ENCODE results near the gene TPTE.
"Not testable (repeated sequence)": the region's sequence is repeated elsewhere in the genome, so short reads cannot be mapped to it uniquely, and the experiment has no call there.

TPTE gene

DNA sequence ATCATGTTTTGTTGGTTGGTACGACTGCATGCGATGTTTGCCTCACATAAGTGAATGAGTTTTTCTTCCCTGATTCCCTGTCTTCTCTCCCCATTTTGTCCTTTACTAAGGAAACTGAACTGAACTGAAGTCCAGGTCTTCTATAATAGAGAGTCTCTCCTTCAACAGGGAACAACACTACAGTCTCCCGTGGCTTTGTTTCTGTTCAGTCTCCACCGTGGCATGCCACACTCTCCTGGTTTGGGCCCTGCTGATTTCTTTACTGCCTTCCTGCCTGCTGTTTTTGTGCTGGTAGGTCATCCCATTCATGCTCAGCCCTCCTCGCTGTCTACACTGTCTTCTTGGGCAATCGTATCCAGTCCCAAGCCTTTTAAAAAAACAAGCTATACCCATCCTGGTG is 92.9 kb downstream of the TPTE start:
- DNase-seq (ENCODE audit: low read depth, low spot score); H3K4me3 ChIP-seq (ENCODE audit: low read length): not testable (repeated sequence)

DNA sequence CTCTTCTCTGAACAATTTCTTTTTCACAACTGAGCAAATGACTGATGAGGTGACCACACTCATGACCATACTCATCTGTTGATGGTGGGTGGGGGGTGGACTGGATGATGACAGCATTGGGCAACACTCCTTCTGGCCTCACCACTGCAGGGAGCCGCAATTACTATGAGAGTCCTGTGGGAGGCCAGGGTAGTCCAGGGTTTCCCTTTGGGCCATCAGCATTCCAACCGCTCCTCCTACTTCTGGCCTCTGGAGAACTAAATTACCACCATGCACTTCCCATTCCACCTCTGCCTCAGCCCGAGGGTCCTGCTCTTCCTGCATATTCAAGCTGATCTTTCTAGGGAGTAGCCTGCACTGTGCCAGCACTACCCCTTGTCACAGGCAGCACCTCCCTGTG is 94.7 kb downstream of the TPTE start:
- DNase-seq (ENCODE audit: low read depth, low spot score); H3K4me3 ChIP-seq (ENCODE audit: low read length): not testable (repeated sequence)

DNA sequence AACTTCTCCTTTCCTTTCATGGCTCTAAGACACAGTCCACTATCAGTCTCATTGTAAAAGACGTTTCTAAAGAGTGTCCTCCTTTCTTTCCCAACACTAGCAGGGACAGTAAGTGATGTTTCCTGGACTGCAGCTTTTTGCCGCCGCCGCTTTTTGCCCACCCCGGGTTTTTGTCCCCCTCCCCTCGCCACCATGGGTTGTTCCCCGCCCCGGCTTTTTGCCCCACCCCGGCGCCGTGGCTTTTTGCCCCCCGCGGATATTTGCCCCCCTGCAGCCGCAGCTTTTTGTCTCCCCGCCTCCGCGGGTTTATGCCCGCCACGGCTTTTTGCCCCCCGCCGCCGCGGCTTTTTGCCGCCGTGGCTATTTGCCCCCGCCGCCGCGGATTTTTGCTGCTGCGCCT is 95.2 kb downstream of the TPTE start:
- H3K4me3 ChIP-seq (ENCODE audit: low read length): no peak overlapping the region
- no peak for DNase-seq (ENCODE audit: low read depth, low spot score)

DNA sequence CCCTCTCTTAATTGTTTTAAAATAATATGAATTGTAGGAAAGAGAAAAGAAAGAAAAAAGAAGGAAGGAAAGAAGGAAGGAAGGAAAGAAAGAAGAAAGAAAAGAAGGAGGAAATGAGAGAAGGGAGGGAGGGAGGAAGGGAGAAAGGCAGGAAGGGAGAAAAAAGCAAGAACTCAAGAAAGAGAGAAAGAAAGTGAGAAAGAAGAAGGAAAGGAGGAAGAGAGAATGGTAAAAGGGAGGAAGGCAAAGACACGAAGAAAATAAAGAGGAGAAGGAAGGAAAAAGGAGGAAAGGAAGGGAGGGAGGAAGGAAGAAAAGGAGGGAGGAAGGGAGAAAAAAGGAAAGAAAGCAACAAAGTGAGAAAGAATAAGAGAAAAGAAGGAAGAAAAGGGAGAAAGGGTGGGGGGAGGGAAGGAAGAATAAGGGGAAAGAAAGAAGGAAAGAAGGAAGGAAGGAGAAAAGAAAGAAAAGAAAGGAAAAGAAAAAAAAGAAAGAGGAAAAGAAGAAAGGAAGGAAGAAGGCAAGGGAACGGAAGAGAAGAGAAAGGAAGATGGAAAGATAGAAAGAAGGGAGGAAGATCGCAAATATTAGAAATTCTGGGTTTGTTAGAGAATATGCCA is 95.9 kb downstream of the TPTE start:
- H3K4me3 ChIP-seq (ENCODE audit: low read length); DNase-seq (ENCODE audit: low read depth, low spot score): not testable (repeated sequence)

DNA sequence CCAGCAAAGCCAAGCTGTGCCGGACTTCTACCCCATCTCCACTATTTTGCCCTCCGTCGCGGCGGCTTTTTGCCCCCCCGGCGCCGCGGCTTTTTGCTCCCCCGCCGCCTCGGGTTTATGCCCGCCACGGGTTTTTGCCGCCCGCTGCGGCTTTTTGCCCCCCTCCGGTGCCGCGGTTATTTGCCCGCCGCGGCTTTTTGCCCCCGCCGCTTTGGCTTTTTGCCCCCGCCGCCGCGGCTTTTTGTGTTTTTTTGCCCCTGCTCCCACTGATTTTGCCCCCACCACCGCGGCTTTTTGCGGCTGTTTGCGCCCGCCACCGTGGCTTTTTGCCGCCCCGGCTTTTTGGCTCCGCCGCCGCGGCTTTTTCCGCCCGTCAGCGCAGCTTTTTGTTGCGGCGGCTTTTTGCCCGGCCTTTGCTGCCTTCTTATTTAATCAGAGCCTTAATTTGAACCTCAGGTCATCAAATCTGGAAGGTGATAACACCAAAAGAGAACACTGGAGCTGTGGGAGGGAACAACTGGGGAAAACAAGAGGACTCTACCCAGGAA is 106.0 kb downstream of the TPTE start:
- no peak for DNase-seq (ENCODE audit: low read depth, low spot score)
- H3K4me3 ChIP-seq (ENCODE audit: low read length): no peak overlapping the region

DNA sequence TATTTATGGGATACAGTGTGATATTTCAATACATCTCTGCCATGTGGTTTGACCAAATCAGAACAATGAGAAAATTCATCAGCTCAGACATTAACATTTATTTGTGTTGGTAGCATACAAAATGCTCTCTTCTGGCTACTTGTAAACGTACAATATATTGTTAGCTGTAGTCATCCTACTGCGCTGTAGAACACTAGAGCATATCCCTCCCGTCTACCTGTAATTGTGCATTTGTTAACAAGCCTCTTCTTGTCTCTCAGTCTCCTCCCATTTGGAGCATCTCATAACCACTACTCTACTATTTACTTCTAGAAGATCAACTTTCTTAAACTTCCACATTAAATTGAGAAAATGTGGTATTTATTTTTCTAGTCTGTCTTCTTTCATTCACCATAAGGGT is 107.9 kb downstream of the TPTE start:
- H3K4me3 ChIP-seq (ENCODE audit: low read length); DNase-seq (ENCODE audit: low read depth, low spot score): not testable (repeated sequence)

DNA sequence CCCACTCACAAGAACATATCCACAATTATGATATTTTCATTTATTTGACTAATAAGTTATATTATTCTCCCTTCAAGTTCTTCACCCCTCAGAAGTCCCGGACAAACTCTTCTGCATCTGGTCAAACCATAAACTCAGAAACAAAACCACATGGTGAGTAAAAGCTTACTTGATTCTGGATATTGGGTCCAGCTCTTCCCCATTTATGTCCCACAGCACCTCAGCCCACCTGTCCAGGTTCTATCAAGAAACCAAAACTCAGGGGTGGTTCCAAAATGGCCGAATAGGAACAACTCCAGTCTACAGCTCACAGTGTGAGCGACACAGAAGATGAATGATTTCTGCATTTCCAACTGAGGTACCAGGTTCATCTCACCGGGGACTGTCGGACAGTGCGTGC is 109.4 kb downstream of the TPTE start:
- not testable (repeated sequence) for H3K4me3 ChIP-seq (ENCODE audit: low read length); DNase-seq (ENCODE audit: low read depth, low spot score)

DNA sequence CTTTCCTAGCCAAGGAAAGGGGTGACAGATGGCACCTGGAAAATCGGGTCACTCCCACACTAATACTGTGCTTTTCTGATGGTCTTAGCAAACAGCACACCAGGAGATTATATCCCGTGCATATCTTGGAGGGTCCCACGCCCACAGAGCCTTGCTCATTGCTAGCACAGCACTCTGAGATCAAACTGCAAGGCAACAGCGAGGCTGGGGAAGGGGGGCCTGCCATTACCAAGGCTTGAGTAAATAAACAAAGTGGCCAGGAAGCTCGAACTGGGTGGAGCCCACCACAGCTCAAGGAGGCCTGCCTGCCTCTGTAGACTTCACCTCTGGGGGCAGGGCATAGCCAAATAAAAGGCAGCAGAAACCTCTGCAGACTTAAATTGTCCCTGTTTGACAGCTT is 109.9 kb downstream of the TPTE start:
- not testable (repeated sequence) for H3K4me3 ChIP-seq (ENCODE audit: low read length); DNase-seq (ENCODE audit: low read depth, low spot score)

DNA sequence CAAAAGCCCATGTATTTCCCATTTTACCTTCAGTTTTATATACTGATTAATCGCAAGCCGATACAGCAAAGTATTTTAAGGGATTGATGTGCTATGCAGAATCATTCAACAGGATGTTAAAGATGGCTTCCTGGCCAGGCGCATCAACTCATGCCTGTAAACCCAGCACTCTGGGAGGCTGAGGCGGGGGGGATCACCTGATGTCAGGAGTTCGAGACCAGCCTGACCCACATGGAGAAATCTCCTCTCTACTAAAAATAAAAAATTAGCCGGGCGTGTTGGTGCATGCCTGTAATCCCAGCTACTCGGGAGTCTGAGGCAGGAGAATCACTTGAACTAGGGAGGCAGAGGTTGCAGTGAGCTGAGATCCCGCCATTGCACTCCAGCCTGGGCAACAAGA is 116.8 kb downstream of the TPTE start:
- DNase-seq (ENCODE audit: low read depth, low spot score): not testable (repeated sequence)

DNA sequence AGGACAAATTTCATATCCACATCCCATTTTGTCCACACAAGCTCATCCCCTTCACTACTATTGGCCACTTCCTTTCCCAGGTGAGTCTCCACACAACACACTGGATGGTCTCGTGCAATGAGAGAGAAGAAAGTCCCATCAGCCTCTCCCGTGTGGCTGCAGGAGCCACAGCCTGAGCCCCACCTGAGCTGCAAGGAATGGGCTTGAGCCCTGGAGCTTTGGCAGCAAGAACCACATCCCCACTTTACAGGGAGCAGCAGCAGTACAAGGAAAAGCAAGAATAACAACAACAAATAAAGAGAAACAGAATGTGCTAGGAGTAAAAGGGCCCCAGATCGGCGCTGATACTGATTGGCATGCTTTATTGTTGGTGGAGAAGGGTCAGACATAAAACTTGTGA is 117.7 kb downstream of the TPTE start:
- no peak for DNase-seq (ENCODE audit: low read depth, low spot score)
- no peak overlapping the region for H3K4me3 ChIP-seq (ENCODE audit: low read length)

More for the DNA sequence above, 116.8 kb downstream of the TPTE start:
- H3K4me3 ChIP-seq (ENCODE audit: low read length): not testable (repeated sequence)

DNA sequence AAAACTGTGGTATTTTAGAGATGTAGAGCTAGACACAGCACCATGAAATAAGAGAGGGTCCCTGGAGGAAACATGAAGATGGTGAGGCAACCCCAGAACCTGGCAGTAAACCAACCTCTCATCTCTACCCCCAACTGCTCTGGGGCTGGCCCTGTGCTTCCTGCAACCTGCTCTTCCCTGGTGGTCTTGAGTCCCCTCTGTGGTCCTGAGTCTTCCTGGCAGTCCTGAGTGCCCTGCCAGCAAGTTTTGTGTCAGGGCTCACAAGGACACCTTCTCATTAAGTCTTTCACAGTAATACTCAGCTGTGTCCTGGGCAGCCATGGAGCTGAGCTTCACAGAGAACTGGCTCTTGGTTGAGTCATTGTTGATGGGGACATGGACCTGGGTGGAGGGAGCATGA is 118.4 kb downstream of the TPTE start:
- not testable (repeated sequence) for H3K4me3 ChIP-seq (ENCODE audit: low read length); DNase-seq (ENCODE audit: low read depth, low spot score)

DNA sequence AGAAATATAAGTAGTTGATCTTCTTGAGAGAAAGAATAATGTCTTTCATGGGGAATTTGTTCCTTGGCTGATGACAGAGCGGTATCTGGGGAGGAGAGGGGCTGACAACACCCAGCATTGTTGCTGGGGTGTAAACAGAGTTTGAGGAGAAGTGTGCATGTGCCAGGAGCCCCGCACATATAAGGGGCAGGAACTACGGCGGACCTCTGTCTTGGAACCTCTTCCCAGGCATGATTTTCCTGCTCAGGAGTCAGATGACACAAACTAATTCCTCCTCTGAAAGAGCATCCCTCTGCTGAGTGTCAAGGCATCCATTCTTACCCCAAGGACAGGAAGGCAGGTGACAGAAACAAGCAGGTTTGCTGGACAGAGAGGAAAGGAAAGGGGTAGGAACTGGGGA is 119.1 kb downstream of the TPTE start:
- H3K4me3 ChIP-seq (ENCODE audit: low read length): no peak overlapping the region

DNA sequence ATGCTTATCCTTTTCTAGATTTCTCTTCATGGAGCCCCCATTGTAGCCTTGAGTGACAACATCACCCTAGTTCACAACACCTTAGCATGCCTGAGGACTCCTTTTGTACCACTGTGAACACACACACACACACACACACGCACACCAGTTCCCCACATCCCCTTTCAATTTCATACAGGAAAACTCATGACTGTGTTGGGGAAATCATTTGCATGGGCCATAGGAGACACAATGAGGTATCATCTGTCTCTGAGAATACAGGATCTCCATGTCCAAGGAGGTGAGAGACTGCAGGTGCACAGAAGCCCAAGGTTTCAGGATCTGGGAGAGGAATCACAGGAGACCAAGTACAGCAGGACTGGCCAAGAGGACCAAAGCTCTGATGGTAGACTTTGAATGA is 119.7 kb downstream of the TPTE start:
- H3K4me3 ChIP-seq (ENCODE audit: low read length): no peak overlapping the region
- no peak for DNase-seq (ENCODE audit: low read depth, low spot score)

More for the DNA sequence above, 119.1 kb downstream of the TPTE start:
- no peak for DNase-seq (ENCODE audit: low read depth, low spot score)

DNA sequence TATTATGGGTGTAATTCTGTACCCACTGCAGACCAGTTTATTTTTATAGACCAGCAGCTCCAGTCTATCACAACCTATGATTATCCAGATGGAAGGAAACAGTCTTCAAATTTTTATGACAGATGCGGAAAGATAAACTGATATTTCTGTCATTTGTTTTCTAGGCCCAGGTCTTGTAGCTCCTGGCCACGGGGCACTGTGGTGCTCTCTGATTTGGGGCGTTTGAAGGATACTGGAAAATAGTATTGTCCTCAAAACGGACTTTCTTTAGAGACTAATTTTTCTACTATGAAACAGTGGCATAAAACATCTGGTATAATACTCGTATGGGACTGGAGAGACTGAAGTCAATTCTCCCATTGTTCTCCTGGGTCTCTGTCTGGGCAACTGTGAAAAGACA is 124.3 kb downstream of the TPTE start:
- not testable (repeated sequence) for DNase-seq (ENCODE audit: low read depth, low spot score); H3K4me3 ChIP-seq (ENCODE audit: low read length)

DNA sequence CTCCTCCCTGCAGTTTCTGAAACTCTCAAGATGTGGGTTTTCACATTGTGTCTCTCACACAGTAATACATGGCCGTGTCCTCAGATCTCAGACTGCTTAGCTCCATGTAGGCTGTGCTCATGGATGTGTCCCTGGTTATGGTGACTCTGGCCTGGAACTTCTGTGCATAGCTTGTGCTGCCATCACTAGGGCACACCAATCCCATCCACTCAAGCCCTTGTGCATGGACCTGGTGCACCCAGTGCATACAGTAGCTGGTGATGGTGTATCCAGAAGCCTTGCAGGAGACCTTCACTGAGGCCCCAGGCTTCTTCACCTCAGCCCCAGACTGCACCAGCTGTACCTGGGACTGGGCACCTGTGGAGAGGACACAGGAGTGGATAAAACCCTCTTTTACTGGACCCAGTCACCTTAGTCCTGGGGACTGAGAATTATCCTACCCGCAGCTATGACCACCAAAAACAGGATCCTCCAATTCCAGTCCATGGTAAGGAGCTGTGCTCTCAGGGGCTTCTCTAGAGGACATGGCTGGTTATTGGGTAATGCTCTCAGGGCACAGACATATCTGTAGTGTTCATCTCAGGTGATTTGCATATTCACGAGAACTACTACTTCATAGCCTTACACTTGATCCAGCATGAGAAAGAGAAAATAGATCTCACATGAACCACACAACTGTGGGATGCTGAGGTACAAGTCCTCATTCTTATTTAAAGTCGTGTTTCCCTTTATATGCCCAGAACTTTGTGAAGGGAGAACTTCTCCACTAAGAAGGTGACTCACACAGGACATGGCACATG is 128.2 kb downstream of the TPTE start:
- DNase-seq (ENCODE audit: low read depth, low spot score); H3K4me3 ChIP-seq (ENCODE audit: low read length): not testable (repeated sequence)

DNA sequence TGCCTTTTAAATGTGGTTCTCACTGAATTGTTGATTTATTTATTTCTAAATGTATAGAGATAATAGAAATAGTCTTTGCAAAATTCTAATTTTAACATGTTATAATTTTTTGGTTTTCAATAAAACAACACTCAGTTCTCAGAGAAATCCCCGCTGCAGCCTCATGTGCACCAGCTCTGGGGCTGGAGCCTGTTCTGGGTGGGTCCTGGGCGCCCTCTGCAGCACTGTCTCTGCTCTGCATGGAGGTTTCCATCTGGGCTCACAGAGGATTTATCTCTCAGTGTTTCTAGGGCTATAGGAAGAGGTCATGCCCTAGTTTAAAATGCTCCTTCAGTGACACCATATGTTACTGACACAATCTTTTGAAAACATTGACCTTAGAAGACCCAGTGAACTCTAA is 128.9 kb downstream of the TPTE start:
- not testable (repeated sequence) for H3K4me3 ChIP-seq (ENCODE audit: low read length); DNase-seq (ENCODE audit: low read depth, low spot score)
